ENCODE results near the gene A4GALT.

- TF ChIP-seq FOXJ3 (CRISPR knock-in tag; IDR thresholded peaks at IDR 0.05; ENCODE audit: borderline replicate concordance), result no peak
- TF ChIP-seq SNAPC2 (CRISPR knock-in tag; IDR thresholded peaks at IDR 0.05), result no peak
- no peak for TF ChIP-seq ZFP91 (CRISPR knock-in tag; IDR thresholded peaks at IDR 0.05; ENCODE audit: borderline replicate concordance)
- TF ChIP-seq CTCF (CRISPR knock-in tag; IDR thresholded peaks at IDR 0.05), result no peak
- TF ChIP-seq POLR2A (IDR thresholded peaks at IDR 0.05; ENCODE audit: insufficient read depth in 1 of 2, low read depth in 2 of 2, low read length in 2 of 2), result no peak
- TF ChIP-seq ELF1 (CRISPR knock-in tag; IDR thresholded peaks at IDR 0.05), result no peak
Observed at GRCh38 chr22:42726811-42727210, 6.1 kb upstream of the A4GALT start.

All from HepG2 (cell line).